ENCODE measurements around the gene WBP4.

GRCh38 chr13:41034881-41035280 is 26.4 kb upstream of the WBP4 start:
- TF ChIP-seq GATA3 (IDR thresholded peaks at IDR 0.05; ENCODE audit: low read depth, low read length), result no peak
- TF ChIP-seq GATA2 (IDR thresholded peaks at IDR 0.05; ENCODE audit: low read depth, low read length), result no peak
